Astrocyte of the spinal cord (primary cell): ENCODE results near the gene NCAPD3.

ENCODE experiments used
- DNase-seq: peaks from one replicate; pipeline ENCODE4 v3.0.0; 2011; ENCODE audit warnings: low read depth, low spot score
- H3K4me3 ChIP-seq: 2 replicates; pipeline ENCODE4 v1.5.1; 2011; ENCODE audit warnings: low read depth, mild to moderate bottlenecking, low read length, moderate library complexity
- in situ Hi-C: cut with HindIII; loops from 2 replicates; pipeline ENCODE4 v1.10.0; 2017; ENCODE audit warnings: low sequenced_read_pairs
- TF ChIP-seq, protein P1 (sequence below): IDR thresholded peaks from 2 replicates; pipeline ENCODE4 v1.5.1; 2012; ENCODE audit warnings: low read depth, mild to moderate bottlenecking, low read length, inconsistent platforms

Gene NCAPD3

DNA sequence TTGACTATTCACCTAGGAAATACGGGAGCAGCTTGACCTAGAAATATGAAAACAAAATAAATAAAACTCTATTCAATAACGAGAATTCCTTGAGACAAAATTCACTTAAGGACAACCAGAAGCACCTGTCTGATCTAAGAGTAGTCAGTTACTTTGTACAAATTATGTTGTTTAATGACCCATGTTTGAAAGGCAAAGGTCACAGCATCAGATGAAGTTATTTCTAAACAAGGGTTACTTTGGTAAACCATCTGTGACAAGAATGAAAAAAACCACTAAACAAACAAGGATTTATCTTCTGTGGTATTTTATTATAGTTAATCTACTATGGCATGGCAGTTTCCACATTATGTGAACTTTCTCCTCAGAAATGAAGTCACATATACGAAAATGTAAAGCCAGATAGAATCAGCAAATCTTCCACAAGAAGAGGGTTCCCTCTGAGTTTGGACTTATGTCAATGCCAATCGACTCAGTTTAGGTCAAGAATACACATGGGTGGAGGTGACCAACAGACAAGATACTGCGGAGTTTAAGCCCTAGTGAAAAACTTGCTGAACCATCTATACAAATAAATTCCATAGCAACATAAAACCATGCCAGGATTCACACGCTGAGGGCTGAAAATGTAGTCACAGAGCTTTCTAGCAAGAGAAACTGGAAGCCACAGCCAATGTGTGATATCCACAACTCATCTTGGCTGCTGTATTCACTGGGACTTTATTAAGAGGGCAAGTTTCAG is 53.4 kb downstream of the NCAPD3 start:
- in situ Hi-C loops, result no loop called here
- TF ChIP-seq, protein P1, sequence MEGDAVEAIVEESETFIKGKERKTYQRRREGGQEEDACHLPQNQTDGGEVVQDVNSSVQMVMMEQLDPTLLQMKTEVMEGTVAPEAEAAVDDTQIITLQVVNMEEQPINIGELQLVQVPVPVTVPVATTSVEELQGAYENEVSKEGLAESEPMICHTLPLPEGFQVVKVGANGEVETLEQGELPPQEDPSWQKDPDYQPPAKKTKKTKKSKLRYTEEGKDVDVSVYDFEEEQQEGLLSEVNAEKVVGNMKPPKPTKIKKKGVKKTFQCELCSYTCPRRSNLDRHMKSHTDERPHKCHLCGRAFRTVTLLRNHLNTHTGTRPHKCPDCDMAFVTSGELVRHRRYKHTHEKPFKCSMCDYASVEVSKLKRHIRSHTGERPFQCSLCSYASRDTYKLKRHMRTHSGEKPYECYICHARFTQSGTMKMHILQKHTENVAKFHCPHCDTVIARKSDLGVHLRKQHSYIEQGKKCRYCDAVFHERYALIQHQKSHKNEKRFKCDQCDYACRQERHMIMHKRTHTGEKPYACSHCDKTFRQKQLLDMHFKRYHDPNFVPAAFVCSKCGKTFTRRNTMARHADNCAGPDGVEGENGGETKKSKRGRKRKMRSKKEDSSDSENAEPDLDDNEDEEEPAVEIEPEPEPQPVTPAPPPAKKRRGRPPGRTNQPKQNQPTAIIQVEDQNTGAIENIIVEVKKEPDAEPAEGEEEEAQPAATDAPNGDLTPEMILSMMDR, result no peak
- no peak for DNase-seq
- no peak overlapping the region for H3K4me3 ChIP-seq

DNA sequence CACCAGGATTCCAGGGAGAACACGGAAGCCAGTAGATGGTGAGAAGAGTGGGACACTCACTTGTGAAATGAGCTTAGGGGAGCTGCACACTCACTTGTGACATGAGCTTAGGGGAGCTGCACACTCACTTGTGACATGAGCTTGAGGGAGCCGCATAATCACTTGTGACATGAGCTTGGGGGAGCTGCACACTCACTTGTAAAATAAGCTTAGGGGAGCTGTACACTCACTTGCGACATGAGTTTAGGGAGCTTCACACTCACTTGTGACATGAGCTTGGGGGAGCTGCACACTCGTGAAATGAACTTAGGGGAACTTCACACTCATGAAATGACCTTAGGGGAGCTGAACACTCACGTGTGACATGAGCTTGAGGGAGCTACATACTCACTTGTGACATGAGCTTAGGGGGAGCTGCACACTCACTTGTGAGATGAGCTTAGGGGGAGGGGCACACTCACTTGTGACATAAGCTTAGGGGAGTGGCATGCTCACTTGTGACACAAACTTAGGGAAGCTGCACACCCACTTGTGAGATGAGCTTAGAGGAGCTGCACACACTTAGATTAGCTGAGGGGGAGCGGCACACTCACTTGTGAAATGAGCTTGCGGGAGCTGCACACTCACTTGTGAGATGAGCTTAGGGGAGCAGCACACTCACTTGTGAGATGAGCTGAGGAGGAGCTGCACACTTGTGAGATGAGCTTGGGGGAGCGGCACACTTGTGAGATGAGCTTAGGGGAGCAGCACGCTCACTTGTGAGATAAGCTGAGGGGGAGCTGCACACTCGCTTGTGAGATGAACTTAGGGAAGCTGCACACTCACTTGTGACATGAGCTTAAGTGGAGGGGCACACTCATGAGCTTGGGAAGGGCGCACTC is 59.0 kb downstream of the NCAPD3 start:
- H3K4me3 ChIP-seq, result no peak overlapping the region
- TF ChIP-seq, protein P1, result no peak
- in situ Hi-C loops, result no loop called here
- DNase-seq, result no peak

DNA sequence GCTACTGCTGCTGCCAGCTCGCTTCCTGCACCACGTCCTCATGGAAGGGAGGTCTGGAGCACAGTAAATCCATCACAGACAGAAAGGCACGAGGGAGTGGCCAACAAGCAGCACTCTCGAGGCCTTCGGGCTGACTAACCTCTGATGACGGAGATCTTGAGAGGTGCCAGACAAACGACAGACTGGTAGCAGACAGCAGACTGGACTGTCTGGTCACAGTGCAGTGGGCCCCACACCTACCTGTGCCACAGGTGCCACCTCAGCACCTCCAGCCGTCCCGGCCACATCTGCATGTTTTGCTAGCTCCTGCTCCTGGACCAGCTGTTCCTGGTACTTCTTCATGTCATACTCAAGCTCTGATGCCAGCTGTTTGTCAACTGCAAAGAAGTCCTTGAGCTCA is 64.1 kb downstream of the NCAPD3 start:
- in situ Hi-C loops, result no loop called here
- no peak for DNase-seq

DNA sequence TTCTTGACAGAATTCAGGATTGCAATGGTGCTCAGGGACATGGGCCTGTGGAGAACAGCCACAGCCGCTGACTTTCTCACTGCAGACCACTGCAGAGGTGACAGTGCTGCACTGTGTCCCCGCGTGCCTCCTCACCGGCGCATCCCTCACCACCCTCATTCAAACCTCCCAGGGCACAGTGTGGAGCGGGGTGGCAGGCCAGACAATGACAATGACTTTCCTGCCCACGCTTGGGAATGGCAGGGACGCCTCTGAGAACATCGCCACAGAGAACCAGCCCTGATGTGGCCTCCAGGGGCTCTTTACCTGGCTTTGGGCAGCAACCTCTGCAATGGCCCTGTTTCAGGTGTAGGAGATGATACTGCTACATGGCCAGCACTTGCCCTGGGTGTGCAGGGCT is 65.7 kb downstream of the NCAPD3 start:
- no peak for DNase-seq
- TF ChIP-seq, protein P1, result no peak
- H3K4me3 ChIP-seq, result no peak overlapping the region
- in situ Hi-C loops, result no loop called here

More for the DNA sequence above, 64.1 kb downstream of the NCAPD3 start:
- H3K4me3 ChIP-seq, result no peak overlapping the region
- TF ChIP-seq, protein P1, result no peak

DNA sequence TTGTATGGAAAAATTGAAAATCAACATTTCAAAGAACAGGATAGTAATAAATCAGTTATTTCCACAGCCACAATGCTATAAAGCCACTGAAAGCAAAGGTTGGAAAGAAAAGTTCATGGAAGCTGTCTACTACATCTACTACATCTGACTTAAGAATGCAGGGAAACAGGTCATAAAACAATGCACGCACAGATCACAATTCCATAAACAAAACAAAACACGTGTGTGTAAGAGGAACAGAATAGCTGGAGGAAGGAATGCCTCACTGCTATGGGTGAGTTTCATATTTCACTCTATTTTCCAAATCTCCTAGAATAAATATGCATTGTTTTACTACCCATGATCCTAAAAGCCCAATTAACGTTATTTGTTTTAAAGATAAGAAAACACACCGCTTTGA is 66.3 kb downstream of the NCAPD3 start:
- TF ChIP-seq, protein P1, result no peak
- DNase-seq, result no peak
- in situ Hi-C loops, result no loop called here
- H3K4me3 ChIP-seq, result no peak overlapping the region

DNA sequence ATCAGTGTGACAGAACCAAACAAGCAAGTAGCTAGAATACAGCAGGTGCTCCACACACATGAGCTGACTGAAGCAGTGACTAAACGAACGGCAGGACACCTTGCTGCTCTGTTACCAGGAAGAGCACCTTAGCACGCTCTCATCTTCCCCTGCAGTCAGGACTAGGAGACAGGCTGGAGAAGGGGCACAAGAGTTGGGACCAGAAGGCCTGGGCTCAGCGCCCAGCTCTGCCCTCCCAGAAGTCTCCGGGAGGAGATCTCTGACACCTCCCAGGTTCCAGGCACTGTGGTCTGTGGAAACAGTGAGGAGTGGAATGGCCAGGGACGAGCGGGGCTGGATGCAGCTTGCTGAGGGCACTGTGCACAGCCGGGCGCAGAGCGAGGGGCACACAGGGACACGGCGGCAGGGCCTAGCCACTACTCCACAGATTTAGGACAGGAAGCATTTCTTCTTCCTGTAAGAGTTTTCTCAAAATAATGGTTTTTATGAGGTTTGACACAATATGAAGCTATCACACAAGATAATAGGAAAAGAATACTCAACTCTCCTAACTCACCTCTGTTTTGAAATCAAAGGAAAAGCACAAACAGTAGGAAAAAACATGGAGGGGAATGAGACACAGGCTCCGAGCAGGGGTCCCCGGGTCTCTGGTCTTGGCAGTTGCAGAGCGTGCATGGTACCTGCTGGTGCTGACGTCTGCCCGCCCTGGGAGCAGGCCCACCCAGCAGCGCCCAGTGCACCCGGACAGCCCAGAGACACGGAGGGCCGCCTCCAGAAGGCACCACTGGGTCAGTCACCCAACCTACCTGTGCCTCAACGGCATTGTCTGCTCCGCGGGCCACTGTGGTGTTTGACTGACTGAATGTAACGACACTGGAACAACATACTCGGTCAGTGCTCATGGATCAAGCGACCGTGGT is 67.6 kb downstream of the NCAPD3 start:
- DNase-seq, result no peak
- no peak overlapping the region for H3K4me3 ChIP-seq
- TF ChIP-seq, protein P1, result no peak
- in situ Hi-C loops, result no loop called here
